Endothelial cell of umbilical vein (primary cell): Measurements from ENCODE around the gene CNN2. TPM values are rescaled to one million over a fixed set of nuclear protein-coding genes. Genes with fewer than 3 reads are reported as not detected.
A peak's percentile ranks its signal among the peaks of the same experiment; 100 is the strongest.

ENCODE experiments used
- BruUV-seq: library from RNA; stranded (reverse); fragments of 400-500 nt; replicated peaks from 2 replicates; lab custom pipeline; 2021; lab: Mats Ljungman, UMichigan
- CTCF ChIA-PET: fragments of 300-600, 350-600 bp; sonication (Branson Sonifier 250); formaldehyde crosslinking; loops from one replicate; lab custom pipeline; 2021; ENCODE audit warnings: antibody characterized with exemption, inconsistent platforms; lab: Charles Lee
- POLR2A ChIA-PET: fragments of 300-600, 350-600 bp; sonication (Branson Sonifier 250); formaldehyde crosslinking; loops from one replicate; lab custom pipeline; 2021; ENCODE audit warnings: antibody characterized with exemption, inconsistent platforms; lab: Charles Lee
- DNase-seq: peaks from one replicate; pipeline ENCODE4 v3.0.0-alpha.2; 2011; ENCODE audit warnings: low read depth, low spot score
- FAIRE-seq: peaks from 2 replicates; lab custom pipeline; 2011; peaks lifted over from hg19 to GRCh38; lab: Jason Lieb, UNC
- H2AFZ ChIP-seq: 2 replicates; pipeline ENCODE4 v1.6.0; 2012; ENCODE audit warnings: low read depth, low read length, control low read depth, inconsistent platforms
- H3K27ac ChIP-seq: 2 replicates; pipeline ENCODE4 v1.5.1; 2011; ENCODE audit warnings: low read depth, mild to moderate bottlenecking, control low read depth, low read length, moderate library complexity; ENCODE audit not compliant: insufficient read depth
- H3K27me3 ChIP-seq, 2 experiments: 2 replicates each; pipeline versions ENCODE4 v1.6.0 to v1.6.1; 2011; ENCODE audit warnings: low read length in 2 of 2, mixed read lengths in 1 of 2; ENCODE audit not compliant: control insufficient read depth in 2 of 2, insufficient read depth in 2 of 2
- H3K36me3 ChIP-seq, 2 experiments: 2 replicates in 1 of 2; 3 replicates in 1 of 2; pipeline ENCODE4 v1.5.1; 2011; ENCODE audit warnings: low read length in 2 of 2, mild to moderate bottlenecking in 1 of 2, moderate library complexity in 1 of 2; ENCODE audit not compliant: control insufficient read depth in 2 of 2, insufficient read depth in 2 of 2; ENCODE audit errors: extremely low read depth in 1 of 2
- H3K4me1 ChIP-seq: 3 replicates; pipeline ENCODE4 v1.5.1; 2011; ENCODE audit warnings: mild to moderate bottlenecking, low read length; ENCODE audit not compliant: control insufficient read depth, insufficient read depth; ENCODE audit errors: extremely low read depth
- H3K4me2 ChIP-seq: 2 replicates; pipeline ENCODE4 v1.6.1; 2011; ENCODE audit warnings: low read length, control low read depth, mixed read lengths; ENCODE audit not compliant: insufficient read depth
- H3K4me3 ChIP-seq, 3 experiments: fragments of 200-600 bp in 1 of 3; sonication (generic), shearing (Covaris generic) in 1 of 3; replicated peaks in 1 of 3; 2 replicates each; pipeline ENCODE4 v1.5.1; 2011 to 2016; ENCODE audit warnings: control low read depth in 3 of 3, low read length in 3 of 3, mild to moderate bottlenecking in 2 of 3, inconsistent platforms in 1 of 3, low read depth in 1 of 3, moderate library complexity in 1 of 3; ENCODE audit not compliant: insufficient read depth in 1 of 3
- H3K79me2 ChIP-seq: 2 replicates; pipeline ENCODE4 v1.6.0; 2012; ENCODE audit warnings: low read length, inconsistent platforms; ENCODE audit not compliant: control insufficient read depth, insufficient read depth
- H3K9ac ChIP-seq: replicated peaks from 2 replicates; pipeline ENCODE3; 2011; ENCODE audit warnings: low read length, control low read depth; ENCODE audit not compliant: insufficient read depth; ENCODE audit errors: extremely low read depth
- H3K9me1 ChIP-seq: replicated peaks from 3 replicates; pipeline ENCODE4 v1.6.0; 2011; ENCODE audit warnings: mild to moderate bottlenecking, low read length; ENCODE audit not compliant: control insufficient read depth, insufficient read depth; ENCODE audit errors: extremely low read depth
- H3K9me3 ChIP-seq: replicated peaks from 2 replicates; pipeline ENCODE4 v1.5.1; 2012; ENCODE audit warnings: low read length, inconsistent platforms; ENCODE audit not compliant: control insufficient read depth, insufficient read depth
- H4K20me1 ChIP-seq: replicated peaks from 2 replicates; pipeline ENCODE3; 2011; ENCODE audit warnings: mild to moderate bottlenecking, low read length; ENCODE audit not compliant: control insufficient read depth, insufficient read depth; ENCODE audit errors: extremely low read depth
- FOS ChIP-seq: IDR thresholded peaks from 2 replicates; pipeline ENCODE4 v1.6.1; 2011; ENCODE audit warnings: mild to moderate bottlenecking, low read length, moderate library complexity, borderline replicate concordance; ENCODE audit not compliant: insufficient read depth
- GATA2 ChIP-seq: IDR thresholded peaks from 2 replicates; pipeline ENCODE4 v1.7.0; 2011; ENCODE audit warnings: low read depth, mild to moderate bottlenecking, moderate library complexity, mixed read lengths, low read length; ENCODE audit not compliant: insufficient read length, insufficient read depth
- JUN ChIP-seq: IDR thresholded peaks from 2 replicates; pipeline ENCODE4 v1.6.1; 2011; ENCODE audit warnings: borderline replicate concordance, low read depth; ENCODE audit not compliant: insufficient read length, insufficient read depth
- MYC ChIP-seq: IDR thresholded peaks from one replicate; pipeline ENCODE4 v1.6.1; 2011; ENCODE audit warnings: mild to moderate bottlenecking, low read depth, low read length
- POLR2A ChIP-seq: IDR thresholded peaks from 2 replicates; pipeline ENCODE4 v1.6.1; 2012; ENCODE audit warnings: low read depth, mild to moderate bottlenecking, control low read depth, low read length
- dilution Hi-C: fragments of 300-500 bp; cut with MboI; formaldehyde crosslinking; loops from one replicate; pipeline ENCODE4 v1.15.0; 2019; ENCODE audit warnings: low sequenced_read_pairs; ENCODE audit not compliant: extremely low pct_ligation_motif_present
- intact Hi-C: fragments of 100-400 bp; cut with micrococcal nuclease; formaldehyde crosslinking; loops from one replicate; pipeline ENCODE4 v1.10.0; 2022
- polyA plus RNA-seq, 4 experiments: library from polyadenylated mRNA; depleted of rRNA in 3 of 4; stranded (reverse) in 3 of 4; unstranded in 1 of 4; fragments of >200 nt; gene quantifications; 2 replicates each; pipeline versions ENCODE4 v1.2.1 to v1.2.3, GENCODE V29; 2011 to 2012; ENCODE audit warnings: missing spikeins in 1 of 4
- total RNA-seq: library from RNA; stranded (reverse); gene quantifications from 2 replicates; pipeline ENCODE4 v1.2.3, GENCODE V29; 2021
- TF ChIP-seq, protein P1 (sequence below), 2 donors: IDR thresholded peaks; 1 replicate in 1 of 2; 2 replicates in 1 of 2; pipeline ENCODE4 v1.5.1; 2011; ENCODE audit warnings: low read length in 2 of 2, mild to moderate bottlenecking in 2 of 2, moderate library complexity in 2 of 2, control low read depth in 1 of 2, inconsistent platforms in 1 of 2, low read depth in 1 of 2; ENCODE audit not compliant: insufficient read depth in 1 of 2; ENCODE audit errors: extremely low read depth in 1 of 2

CNN2 gene
- total and polyA plus RNA-seq, 2 donors (not counting 3 experiments of a cell fraction or from before 2014, with no cell fraction given), result 207 to 286 TPM

DNA sequence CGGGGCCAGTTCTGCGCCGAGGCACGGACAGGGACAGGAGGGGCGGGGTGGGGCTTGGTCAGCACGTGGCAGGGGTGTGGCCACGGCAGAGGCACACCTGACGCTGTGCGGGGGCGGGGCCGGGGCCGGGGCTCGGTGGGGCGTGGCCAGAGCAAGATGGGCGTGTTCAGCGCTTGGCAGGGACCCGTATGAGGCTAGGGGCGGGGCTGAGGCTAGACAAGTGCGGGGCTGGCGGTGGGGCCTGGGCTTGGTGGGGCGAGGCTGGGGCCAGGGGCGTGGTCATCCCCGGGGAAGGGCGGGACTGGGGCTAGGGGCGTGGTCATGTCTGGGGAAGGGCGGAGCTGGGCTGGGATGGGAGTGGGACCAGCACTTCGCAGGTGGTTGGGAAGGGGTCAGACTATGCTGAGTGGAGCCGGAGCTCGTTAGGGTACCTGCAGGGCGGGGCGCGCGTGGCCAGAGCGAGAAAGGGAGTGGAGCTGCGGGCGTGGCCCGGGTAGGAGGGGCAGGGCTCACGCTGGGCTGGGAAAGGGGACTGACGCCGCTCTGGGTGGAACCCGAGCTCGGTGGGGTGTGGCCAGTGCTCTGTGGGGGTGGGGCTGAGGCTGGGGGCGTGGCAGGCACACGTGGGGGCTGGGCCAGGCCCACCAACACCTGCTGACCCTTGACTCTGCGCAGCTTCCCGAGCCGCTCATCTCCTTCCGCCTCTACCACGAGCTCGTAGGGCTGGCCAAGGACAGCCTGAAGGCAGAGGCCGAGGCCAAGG, 55.9 kb downstream of the CNN2 start:
- H3K4me2 ChIP-seq, result no peak overlapping the region

More for the DNA sequence above, 55.9 kb downstream of the CNN2 start:
- H3K36me3 ChIP-seq, result no peaks in the 10 kb centered on the region
- peak; percentile 72 for FAIRE-seq
- H3K27me3 ChIP-seq, result no peaks in the 10 kb centered on the region
- H2AFZ ChIP-seq, result peak overlapping the region; percentile 35
- DNase-seq, result peak; percentile 40
- dilution Hi-C loops (no loop called here), intact Hi-C loops (no loop called here)
- no peaks in the 10 kb centered on the region for H3K4me1 ChIP-seq
- H3K9me3 ChIP-seq, result no peaks in the 10 kb centered on the region
- peak overlapping the region in 1 of 3 experiments; percentile 3 for H3K4me3 ChIP-seq
- CTCF ChIA-PET, result interaction anchor here (1.0 to 3.7 kb wide), 5 partner anchors 11 to 113 kb away, joined by 3 to 14 read pairs (median 4); no protein-coding TSS in a partner anchor
- H3K9me1 ChIP-seq, result no peaks in the 10 kb centered on the region
- H3K27ac ChIP-seq, result no peak overlapping the region
- BruUV-seq, result no TSS peak
- POLR2A ChIA-PET, result interaction anchor here (0.8 to 1.0 kb wide), 2 partner anchors 22 to 54 kb away, joined by 3 to 5 read pairs; partner anchors contain the start of gene GPX4
- no peaks in the 10 kb centered on the region for H3K79me2 ChIP-seq
- H4K20me1 ChIP-seq, result no peaks in the 10 kb centered on the region
- TF ChIP-seq MYC (no peak), GATA2 (no peak), POLR2A (no peak), FOS (no peak), JUN (no peak)
- TF ChIP-seq, protein P1, sequence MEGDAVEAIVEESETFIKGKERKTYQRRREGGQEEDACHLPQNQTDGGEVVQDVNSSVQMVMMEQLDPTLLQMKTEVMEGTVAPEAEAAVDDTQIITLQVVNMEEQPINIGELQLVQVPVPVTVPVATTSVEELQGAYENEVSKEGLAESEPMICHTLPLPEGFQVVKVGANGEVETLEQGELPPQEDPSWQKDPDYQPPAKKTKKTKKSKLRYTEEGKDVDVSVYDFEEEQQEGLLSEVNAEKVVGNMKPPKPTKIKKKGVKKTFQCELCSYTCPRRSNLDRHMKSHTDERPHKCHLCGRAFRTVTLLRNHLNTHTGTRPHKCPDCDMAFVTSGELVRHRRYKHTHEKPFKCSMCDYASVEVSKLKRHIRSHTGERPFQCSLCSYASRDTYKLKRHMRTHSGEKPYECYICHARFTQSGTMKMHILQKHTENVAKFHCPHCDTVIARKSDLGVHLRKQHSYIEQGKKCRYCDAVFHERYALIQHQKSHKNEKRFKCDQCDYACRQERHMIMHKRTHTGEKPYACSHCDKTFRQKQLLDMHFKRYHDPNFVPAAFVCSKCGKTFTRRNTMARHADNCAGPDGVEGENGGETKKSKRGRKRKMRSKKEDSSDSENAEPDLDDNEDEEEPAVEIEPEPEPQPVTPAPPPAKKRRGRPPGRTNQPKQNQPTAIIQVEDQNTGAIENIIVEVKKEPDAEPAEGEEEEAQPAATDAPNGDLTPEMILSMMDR (IDR thresholded peaks at IDR 0.05; ENCODE audit: extremely low read depth in 1 of 2, insufficient read depth in 1 of 2, low read depth in 1 of 2, low read length in 2 of 2), result no peak
- no peak overlapping the region for H3K9ac ChIP-seq
